ENCODE data around the gene JAKMIP1.

- no peak for TF ChIP-seq YY1 (IDR thresholded peaks at IDR 0.05; ENCODE audit: insufficient read depth, insufficient read length)
- no peak for TF ChIP-seq SUZ12 (IDR thresholded peaks at IDR 0.05; ENCODE audit: extremely low read depth, insufficient read depth, insufficient read length)
Observed at GRCh38 chr4:6208416-6208815, 8.1 kb upstream of the JAKMIP1 start.

Measured in NT2/D1 (cell line).